GM23248 (cell line): Measurements from ENCODE around the gene SUMO1. TPM values are rescaled to one million over a fixed set of nuclear protein-coding genes. Genes with fewer than 3 reads are reported as not detected.

Experiments used
- DNase-seq: peaks from one replicate; pipeline ENCODE4 v3.0.0-alpha.2; 2015
- H2AFZ ChIP-seq: fragments of 200-600 bp; sonication (generic); 2 replicates; pipeline ENCODE4 v1.6.1; 2016; ENCODE audit warnings: antibody characterized with exemption
- H3F3A ChIP-seq: fragments of 200-600 bp; sonication (generic); 2 replicates; pipeline ENCODE4 v1.6.1; 2016; ENCODE audit warnings: mild to moderate bottlenecking, antibody characterized with exemption, mixed run types; ENCODE audit not compliant: insufficient read depth
- H3K27ac ChIP-seq: fragments of 200-600 bp; sonication (generic); 2 replicates; pipeline ENCODE4 v1.5.1; 2016; ENCODE audit warnings: mild to moderate bottlenecking
- H3K27me3 ChIP-seq: fragments of 200-600 bp; sonication (generic); replicated peaks from 2 replicates; pipeline ENCODE4 v1.6.1; 2016; ENCODE audit warnings: mild to moderate bottlenecking; ENCODE audit not compliant: insufficient read depth
- H3K36me3 ChIP-seq: fragments of 200-600 bp; sonication (generic); 2 replicates; pipeline ENCODE4 v1.6.1; 2016; ENCODE audit warnings: low read depth, mild to moderate bottlenecking
- H3K4me1 ChIP-seq: fragments of 200-600 bp; sonication (generic); 2 replicates; pipeline ENCODE4 v1.6.1; 2016; ENCODE audit warnings: mild to moderate bottlenecking; ENCODE audit not compliant: insufficient read depth
- H3K4me2 ChIP-seq: fragments of 200-600 bp; sonication (generic); one replicate; pipeline ENCODE4 v1.6.1; 2016; ENCODE audit warnings: mild to moderate bottlenecking; ENCODE audit not compliant: unreplicated experiment
- H3K4me3 ChIP-seq: fragments of 200-600 bp; sonication (generic); 2 replicates; pipeline ENCODE4 v1.5.1; 2016; ENCODE audit warnings: mild to moderate bottlenecking
- H3K79me2 ChIP-seq: fragments of 200-600 bp; sonication (generic); 2 replicates; pipeline ENCODE4 v1.6.1; 2016; ENCODE audit warnings: mild to moderate bottlenecking; ENCODE audit not compliant: insufficient read depth
- H3K9ac ChIP-seq: fragments of 200-600 bp; sonication (generic); 2 replicates; pipeline ENCODE4 v1.6.1; 2016; ENCODE audit warnings: mild to moderate bottlenecking
- H3K9me2 ChIP-seq: fragments of 200-600 bp; sonication (generic); 2 replicates; pipeline ENCODE4 v1.6.1; 2016; ENCODE audit warnings: mixed run types, mild to moderate bottlenecking, moderate library complexity; ENCODE audit not compliant: insufficient read depth
- H3K9me3 ChIP-seq: fragments of 200-600 bp; sonication (generic); one replicate; pipeline ENCODE4 v1.6.1; 2017; ENCODE audit warnings: low read depth
- H4K20me1 ChIP-seq: fragments of 200-600 bp; sonication (generic); 2 replicates; pipeline ENCODE4 v1.6.0; 2016; ENCODE audit not compliant: insufficient read depth
- EZH2 ChIP-seq: fragments of 200-600 bp; sonication (generic); IDR thresholded peaks from 2 replicates; pipeline ENCODE4 v1.6.1; 2018; ENCODE audit warnings: antibody characterized with exemption, mild to moderate bottlenecking; ENCODE audit not compliant: insufficient read depth, poor library complexity, severe bottlenecking
- EZH2phosphoT487 ChIP-seq: fragments of 200-600 bp; sonication (generic); IDR thresholded peaks from 2 replicates; pipeline ENCODE4 v1.6.1; 2018; ENCODE audit warnings: antibody characterized with exemption, moderate library complexity, mild to moderate bottlenecking, low read depth; ENCODE audit not compliant: insufficient read depth
- WGBS, 2 experiments: methylation state at CpG; one replicate each; pipeline ENCODE4 v1.1.6; 2015 to 2017; ENCODE audit warnings: low lambda C conversion rate in 2 of 2, low coverage in 1 of 2; ENCODE audit errors: missing lambda C conversion rate in 2 of 2; 5-methylcytosine and 5-hydroxymethylcytosine counted together
- in situ Hi-C: fragments of 300-500 bp; cut with MboI; formaldehyde crosslinking; loops from 2 replicates; pipeline ENCODE4 v1.15.0; 2020
- polyA plus RNA-seq: library from polyadenylated mRNA; unstranded; fragments of >200 nt; fragmentation: Nextera tagmentation; extraction: Ambion mirVana; gene quantifications from 2 replicates; pipeline ENCODE4 v1.2.1, GENCODE V29; 2016
- total RNA-seq: library from RNA; depleted of rRNA; stranded (reverse); fragments of >200 nt; shearing (Covaris generic); gene quantifications from 2 replicates; pipeline ENCODE4 v1.2.3, GENCODE V29; 2014

The SUMO1 gene
- total and polyA plus RNA-seq, 2 experiments from 2014 or later: 157 to 242 TPM

DNA sequence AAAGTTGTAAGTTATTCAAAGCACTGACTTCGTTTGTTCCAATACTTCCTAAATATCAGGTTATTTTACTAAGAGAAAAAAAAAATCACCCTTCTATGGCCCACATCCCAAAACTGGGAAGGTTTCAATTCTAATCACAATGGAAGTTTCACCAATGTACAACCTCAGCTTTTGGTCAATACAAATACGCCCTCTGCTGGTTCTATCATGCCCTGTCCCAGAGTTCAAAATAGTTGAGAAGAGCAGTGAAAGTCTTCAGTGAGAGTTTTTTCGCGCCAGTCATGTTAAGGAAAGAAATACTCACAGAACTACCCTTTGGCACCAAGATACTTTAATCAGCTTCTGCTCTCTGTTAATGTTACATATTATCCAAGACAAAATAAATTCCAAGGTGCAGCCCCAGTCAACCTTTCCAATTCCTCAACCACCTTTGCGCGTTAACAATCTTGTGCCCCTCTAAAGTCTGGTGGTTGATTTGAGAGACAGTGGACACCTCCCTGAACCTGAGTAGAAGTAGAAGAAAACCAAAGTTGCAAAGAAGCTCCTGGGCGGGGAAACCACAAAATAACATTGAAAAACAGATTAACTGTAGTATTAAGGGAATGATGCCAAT is 59.9 kb downstream of the SUMO1 start:
- no peak overlapping the region for H3K4me2 ChIP-seq
- H3K79me2 ChIP-seq: no peaks in the 10 kb centered on the region
- no peaks in the 10 kb centered on the region for H3F3A ChIP-seq
- H4K20me1 ChIP-seq: no peaks in the 10 kb centered on the region
- H3K9me3 ChIP-seq: no peaks in the 10 kb centered on the region
- WGBS, 2 experiments: 35 to 36% methylated on average over 7 of the region's 7 CpGs
- in situ Hi-C loops: no loop called here
- no peaks in the 10 kb centered on the region for H3K4me1 ChIP-seq
- no peak overlapping the region for H2AFZ ChIP-seq
- no peak overlapping the region for H3K4me3 ChIP-seq
- H3K27ac ChIP-seq: no peak overlapping the region
- peak; percentile 79 for DNase-seq
- H3K27me3 ChIP-seq: no peaks in the 10 kb centered on the region
- no peak for TF ChIP-seq EZH2phosphoT487
- TF ChIP-seq EZH2: no peak
- H3K9ac ChIP-seq: no peak overlapping the region
- H3K36me3 ChIP-seq: no peaks in the 10 kb centered on the region
- no peaks in the 10 kb centered on the region for H3K9me2 ChIP-seq

- DNase-seq: no peak
- Histone ChIP-seq H3K9ac (no peak overlapping the region), H3K4me1 (no peaks in the 10 kb centered on the region), H3K9me3 (no peaks in the 10 kb centered on the region), H3F3A (no peaks in the 10 kb centered on the region), H3K4me2 (no peak overlapping the region), H3K27ac (no peak overlapping the region), H3K4me3 (no peak overlapping the region), H3K9me2 (no peaks in the 10 kb centered on the region), H3K27me3 (no peaks in the 10 kb centered on the region), H3K36me3 (no peaks in the 10 kb centered on the region), H4K20me1 (no peaks in the 10 kb centered on the region), H2AFZ (no peak overlapping the region), H3K79me2 (no peaks in the 10 kb centered on the region)
- no peak for TF ChIP-seq EZH2phosphoT487
- TF ChIP-seq EZH2: no peak
- in situ Hi-C loops: no loop called here
- 74 to 75% methylated on average over 6 of the region's 6 CpGs for WGBS, 2 experiments
Measured at GRCh38 chr2:202172439-202173211, 65.8 kb downstream of the SUMO1 start.

GRCh38 chr2:202171241-202171825 is 67.1 kb downstream of the SUMO1 start:
- Histone ChIP-seq H3K4me3 (peak overlapping the region; percentile 55), H4K20me1 (no peaks in the 10 kb centered on the region), H3K79me2 (no peaks in the 10 kb centered on the region), H3K27ac (no peak overlapping the region), H2AFZ (peak overlapping the region; percentile 92), H3K9me2 (no peaks in the 10 kb centered on the region), H3K36me3 (no peaks in the 10 kb centered on the region), H3F3A (no peaks in the 10 kb centered on the region), H3K4me2 (peak overlapping the region; percentile 59), H3K4me1 (no peaks in the 10 kb centered on the region), H3K9me3 (no peaks in the 10 kb centered on the region), H3K27me3 (no peaks in the 10 kb centered on the region), H3K9ac (peak overlapping the region; percentile 23)
- 11 to 12% methylated on average over 27 to 32 of the region's 32 CpGs for WGBS, 2 experiments
- TF ChIP-seq EZH2: no peak
- TF ChIP-seq EZH2phosphoT487: no peak
- in situ Hi-C loops: no loop called here
- peak; percentile 61 for DNase-seq

GRCh38 chr2:202169832-202170424 is 68.5 kb downstream of the SUMO1 start:
- in situ Hi-C loops: loop anchor here (5.0 kb wide), 1 partner anchor 133 kb away; no protein-coding TSS in a partner anchor

More at GRCh38 chr2:202169832-202170424, 68.5 kb downstream of the SUMO1 start:
- no peaks in the 10 kb centered on the region for H3K9me2 ChIP-seq
- H3K4me2 ChIP-seq: no peak overlapping the region
- no peaks in the 10 kb centered on the region for H3K9me3 ChIP-seq
- no peaks in the 10 kb centered on the region for H3K27me3 ChIP-seq
- no peak overlapping the region for H2AFZ ChIP-seq
- no peaks in the 10 kb centered on the region for H3K79me2 ChIP-seq
- 96 to 98% methylated on average over 8 of the region's 8 CpGs for WGBS, 2 experiments
- H3F3A ChIP-seq: no peaks in the 10 kb centered on the region
- no peak for DNase-seq
- H3K4me3 ChIP-seq: no peak overlapping the region
- H3K9ac ChIP-seq: no peak overlapping the region
- H4K20me1 ChIP-seq: no peaks in the 10 kb centered on the region
- H3K4me1 ChIP-seq: no peaks in the 10 kb centered on the region
- H3K27ac ChIP-seq: no peak overlapping the region
- no peak for TF ChIP-seq EZH2
- TF ChIP-seq EZH2phosphoT487: no peak
- H3K36me3 ChIP-seq: no peaks in the 10 kb centered on the region
